Raji (cell line): Measurements from ENCODE around the gene NDUFB11.

Experiments
- POLR2A ChIP-seq: IDR thresholded peaks from 2 replicates; pipeline ENCODE4 v1.6.1; 2011; ENCODE audit warnings: low read depth, low read length, control low read depth; ENCODE audit not compliant: insufficient read depth

NDUFB11 gene

GRCh38 chrX:47168495-47169073 lies 24.1 kb upstream of the NDUFB11 start:
- TF ChIP-seq POLR2A, result no peak

- TF ChIP-seq POLR2A, result no peak
These were observed 21.6 kb upstream of the NDUFB11 start for GRCh38 chrX:47166126-47166525.

- no peak for TF ChIP-seq POLR2A
These were observed 19.9 kb upstream of the NDUFB11 start for GRCh38 chrX:47164420-47164819.

GRCh38 chrX:47162927-47163583 lies 18.6 kb upstream of the NDUFB11 start:
- no peak for TF ChIP-seq POLR2A

GRCh38 chrX:47160781-47161180 lies 16.3 kb upstream of the NDUFB11 start:
- no peak for TF ChIP-seq POLR2A

GRCh38 chrX:47158781-47159180 lies 14.3 kb upstream of the NDUFB11 start:
- TF ChIP-seq POLR2A, result no peak

GRCh38 chrX:47158131-47158530 lies 13.6 kb upstream of the NDUFB11 start:
- TF ChIP-seq POLR2A, result no peak

- no peak for TF ChIP-seq POLR2A
These were observed 12.4 kb upstream of the NDUFB11 start for GRCh38 chrX:47156611-47157520.

GRCh38 chrX:47151435-47151834 lies 6.9 kb upstream of the NDUFB11 start:
- TF ChIP-seq POLR2A, result no peak

GRCh38 chrX:47148946-47149345 lies 4.4 kb upstream of the NDUFB11 start:
- no peak for TF ChIP-seq POLR2A

- TF ChIP-seq POLR2A, result no peak
These were observed 2.7 kb upstream of the NDUFB11 start for GRCh38 chrX:47146936-47147859.

GRCh38 chrX:47146121-47146935 lies 1.8 kb upstream of the NDUFB11 start:
- no peak for TF ChIP-seq POLR2A

- no peak for TF ChIP-seq POLR2A
These were observed 1.1 kb upstream of the NDUFB11 start for GRCh38 chrX:47145395-47146120.
